ENCODE results near the gene ZNF527.

DNA sequence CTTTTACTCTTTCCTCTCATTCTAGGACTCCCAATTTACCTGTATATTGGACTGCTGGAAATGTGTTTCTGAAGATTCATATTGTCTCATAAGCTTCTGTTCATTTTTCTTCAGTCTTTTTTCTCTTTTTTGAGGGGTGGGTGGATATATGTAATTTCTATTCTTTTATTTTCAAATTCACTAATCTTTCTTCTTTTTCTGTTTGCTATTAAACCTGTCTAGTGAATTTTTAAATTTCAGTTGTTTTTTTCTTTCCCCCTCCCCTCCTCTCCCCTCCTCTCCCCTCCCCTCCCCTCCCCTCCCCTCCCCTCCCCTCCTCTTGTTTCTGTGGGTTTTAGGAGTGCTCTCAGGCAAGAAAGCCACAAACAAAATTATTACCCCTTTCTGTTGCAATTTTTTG lies 16.9 kb upstream of the ZNF527 start:
- TF ChIP-seq, protein P1, sequence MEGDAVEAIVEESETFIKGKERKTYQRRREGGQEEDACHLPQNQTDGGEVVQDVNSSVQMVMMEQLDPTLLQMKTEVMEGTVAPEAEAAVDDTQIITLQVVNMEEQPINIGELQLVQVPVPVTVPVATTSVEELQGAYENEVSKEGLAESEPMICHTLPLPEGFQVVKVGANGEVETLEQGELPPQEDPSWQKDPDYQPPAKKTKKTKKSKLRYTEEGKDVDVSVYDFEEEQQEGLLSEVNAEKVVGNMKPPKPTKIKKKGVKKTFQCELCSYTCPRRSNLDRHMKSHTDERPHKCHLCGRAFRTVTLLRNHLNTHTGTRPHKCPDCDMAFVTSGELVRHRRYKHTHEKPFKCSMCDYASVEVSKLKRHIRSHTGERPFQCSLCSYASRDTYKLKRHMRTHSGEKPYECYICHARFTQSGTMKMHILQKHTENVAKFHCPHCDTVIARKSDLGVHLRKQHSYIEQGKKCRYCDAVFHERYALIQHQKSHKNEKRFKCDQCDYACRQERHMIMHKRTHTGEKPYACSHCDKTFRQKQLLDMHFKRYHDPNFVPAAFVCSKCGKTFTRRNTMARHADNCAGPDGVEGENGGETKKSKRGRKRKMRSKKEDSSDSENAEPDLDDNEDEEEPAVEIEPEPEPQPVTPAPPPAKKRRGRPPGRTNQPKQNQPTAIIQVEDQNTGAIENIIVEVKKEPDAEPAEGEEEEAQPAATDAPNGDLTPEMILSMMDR (IDR thresholded peaks at IDR 0.05) = no peak
- no peak for TF ChIP-seq POLR2A (IDR thresholded peaks at IDR 0.05)
